ENCODE results near the gene POC1A. TPM values are rescaled to one million over a fixed set of nuclear protein-coding genes. Genes with fewer than 3 reads are reported as not detected.

POC1A gene
- total and polyA plus RNA-seq, 9 of the 15 experiments (the other 6 are each of a cell fraction or from before 2014, with no cell fraction given) = 7.2 to 17.5 (median 12.1) TPM

DNA sequence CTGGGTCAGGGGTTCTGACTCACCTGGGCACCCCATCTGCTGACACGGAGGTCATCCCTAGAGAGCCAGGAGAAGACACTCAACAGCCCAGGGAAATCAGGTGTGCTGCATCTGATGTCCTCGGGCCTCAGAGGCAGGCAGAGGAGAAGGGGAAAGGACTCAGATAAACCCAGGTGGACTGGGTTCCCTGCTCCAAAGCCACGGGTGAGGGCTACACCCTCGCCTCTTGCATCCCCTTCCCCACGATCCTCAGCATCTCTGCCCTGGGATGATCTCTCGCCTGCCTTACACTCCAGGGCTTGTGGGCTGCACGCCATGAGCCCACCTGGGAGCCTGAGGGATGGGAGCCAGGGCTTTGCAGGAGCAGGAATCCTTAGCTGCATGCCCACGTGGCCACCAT, 89.7 kb downstream of the POC1A start:
- H3K79me2 ChIP-seq (ENCODE audit: control insufficient read depth, insufficient read depth, low read length) = no peaks in the 10 kb centered on the region
- ChIA-PET CTCF (ENCODE audit: low intra/inter-chr PET ratio) (no interaction called here), POLR2A (no interaction called here)
- ATAC-seq = no peak
- H3K27ac ChIP-seq (ENCODE audit: extremely low read depth, low read depth, low read length) = no peak overlapping the region
- no peak for DNase-seq (ENCODE audit: extremely low read depth in 1 of 4, low spot score in 3 of 4)
- no peaks in the 10 kb centered on the region for H3K9me3 ChIP-seq (replicated peaks; ENCODE audit: control insufficient read depth, insufficient read depth, low read depth, low read length)
- FAIRE-seq = no peak
- peaks cover 0 to 12% of the 10 kb centered on the region in 2 experiments; a peak in 2 of 5 replicates for H3K4me1 ChIP-seq (replicated peaks in 1 of 2; ENCODE audit: control insufficient read depth in 2 of 2, insufficient read depth in 2 of 2, low read length in 2 of 2)
- no peaks in the 10 kb centered on the region for H3K27me3 ChIP-seq (ENCODE audit: control insufficient read depth in 2 of 2, insufficient read depth in 2 of 2, low read length in 2 of 2)
- H3K36me3 ChIP-seq (ENCODE audit: control insufficient read depth, insufficient read depth, low read length) = no peaks in the 10 kb centered on the region
- TF ChIP-seq C11orf30 (IDR thresholded peaks at IDR 0.05; ENCODE audit: low read depth) = no peak
- TF ChIP-seq ZNF184 (CRISPR knock-in tag; IDR thresholded peaks at IDR 0.05) = no peak
- no peak for TF ChIP-seq SETDB1 (IDR thresholded peaks at IDR 0.05; ENCODE audit: low read length)
- no peak for TF ChIP-seq CREM (IDR thresholded peaks at IDR 0.05; ENCODE audit: low read depth)
- TF ChIP-seq CHCHD3 (CRISPR knock-in tag; IDR thresholded peaks at IDR 0.05) = no peak
- TF ChIP-seq TAF15 (IDR thresholded peaks at IDR 0.05; ENCODE audit: low read depth, low read length) = no peak
- TF ChIP-seq ZNF133 (CRISPR knock-in tag; IDR thresholded peaks at IDR 0.05) = no peak
- TF ChIP-seq ETV1 (tag; conservative IDR thresholded peaks at IDR 0.05; ENCODE audit: low read depth) = no peak
- TF ChIP-seq HDAC3 (IDR thresholded peaks at IDR 0.05; ENCODE audit: borderline replicate concordance, partially characterized antibody) = no peak
- no peak for TF ChIP-seq ZNF431 (CRISPR knock-in tag; IDR thresholded peaks at IDR 0.05)
- no peak for TF ChIP-seq TCFL5 (CRISPR knock-in tag; conservative IDR thresholded peaks at IDR 0.05)
- TF ChIP-seq ZBED1 (IDR thresholded peaks at IDR 0.05) = no peak
- TF ChIP-seq, protein P1, sequence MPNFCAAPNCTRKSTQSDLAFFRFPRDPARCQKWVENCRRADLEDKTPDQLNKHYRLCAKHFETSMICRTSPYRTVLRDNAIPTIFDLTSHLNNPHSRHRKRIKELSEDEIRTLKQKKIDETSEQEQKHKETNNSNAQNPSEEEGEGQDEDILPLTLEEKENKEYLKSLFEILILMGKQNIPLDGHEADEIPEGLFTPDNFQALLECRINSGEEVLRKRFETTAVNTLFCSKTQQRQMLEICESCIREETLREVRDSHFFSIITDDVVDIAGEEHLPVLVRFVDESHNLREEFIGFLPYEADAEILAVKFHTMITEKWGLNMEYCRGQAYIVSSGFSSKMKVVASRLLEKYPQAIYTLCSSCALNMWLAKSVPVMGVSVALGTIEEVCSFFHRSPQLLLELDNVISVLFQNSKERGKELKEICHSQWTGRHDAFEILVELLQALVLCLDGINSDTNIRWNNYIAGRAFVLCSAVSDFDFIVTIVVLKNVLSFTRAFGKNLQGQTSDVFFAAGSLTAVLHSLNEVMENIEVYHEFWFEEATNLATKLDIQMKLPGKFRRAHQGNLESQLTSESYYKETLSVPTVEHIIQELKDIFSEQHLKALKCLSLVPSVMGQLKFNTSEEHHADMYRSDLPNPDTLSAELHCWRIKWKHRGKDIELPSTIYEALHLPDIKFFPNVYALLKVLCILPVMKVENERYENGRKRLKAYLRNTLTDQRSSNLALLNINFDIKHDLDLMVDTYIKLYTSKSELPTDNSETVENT (CRISPR knock-in tag; IDR thresholded peaks at IDR 0.05) = no peak
- no peak for TF ChIP-seq KDM2B (CRISPR knock-in tag; IDR thresholded peaks at IDR 0.05)
- no peak for TF ChIP-seq KAT8 (IDR thresholded peaks at IDR 0.05; ENCODE audit: low read depth)
- no peak for TF ChIP-seq CBX1 (IDR thresholded peaks at IDR 0.05; ENCODE audit: low read depth)
- TF ChIP-seq BMI1 (IDR thresholded peaks at IDR 0.05; ENCODE audit: low read length) = no peak
- no peak overlapping the region for H3K4me2 ChIP-seq (ENCODE audit: insufficient read depth, low read length)
- no peak overlapping the region for H3K4me3 ChIP-seq
- no peaks in the 10 kb centered on the region for H3K9me1 ChIP-seq (ENCODE audit: control insufficient read depth, insufficient read depth, low read length)
- H2AFZ ChIP-seq (ENCODE audit: low read depth, low read length) = no peak overlapping the region
- H3K9ac ChIP-seq (ENCODE audit: insufficient read depth in 1 of 2, low read depth in 2 of 2, low read length in 2 of 2) = peak overlapping the region in 1 of 2 experiments; percentile 4; a peak in 1 of 4 replicates
- H4K20me1 ChIP-seq (replicated peaks; ENCODE audit: control insufficient read depth, insufficient read depth, low read length) = no peaks in the 10 kb centered on the region
- intact Hi-C loops (cut with micrococcal nuclease) = no loop called here
- in situ Hi-C loops (cut with MboI) = no loop called here
- BruUV-seq (replicated peaks) = no TSS peak
- WGBS (ENCODE audit: insufficient coverage, low coverage, missing lambda C conversion rate) = 22% methylated on average over 5 of the region's 8 CpGs

All from K562 (cell line).